ENCODE results near the gene EGR2.
A peak's percentile ranks its signal among the peaks of the same experiment; 100 is the strongest.
"Not testable (repeated sequence)": the region's sequence is repeated elsewhere in the genome, so short reads cannot be mapped to it uniquely, and the experiment has no call there.

The EGR2 gene

DNA sequence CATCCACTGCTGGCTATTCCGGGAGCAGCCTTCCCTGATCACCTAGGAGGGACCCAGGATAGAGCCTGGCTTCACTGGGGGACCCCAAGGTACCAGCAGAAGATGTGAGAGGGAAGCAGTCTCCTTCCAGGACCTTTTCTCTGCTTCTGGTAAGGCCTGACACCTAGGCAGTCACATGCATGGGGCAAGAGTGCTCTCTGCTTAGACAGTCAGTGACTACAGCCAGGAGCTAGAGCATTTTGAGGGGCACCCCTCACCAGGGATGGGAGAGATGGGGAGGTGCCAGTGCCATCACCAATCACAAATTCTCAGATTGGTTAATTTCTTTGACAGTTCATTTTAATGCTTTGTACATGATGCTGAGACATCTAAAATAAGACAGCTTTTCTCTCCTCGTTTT, 25.6 kb downstream of the EGR2 start:
- no peak overlapping the region for H3K27ac Mint-ChIP-seq
- H3K27me3 Mint-ChIP-seq: peaks cover 2% of the 10 kb centered on the region
- no peaks in the 10 kb centered on the region for H3K36me3 Mint-ChIP-seq
- H3K4me3 Mint-ChIP-seq: no peak overlapping the region
- no peaks in the 10 kb centered on the region for H3K4me1 Mint-ChIP-seq (ENCODE audit: low read depth)
- no peaks in the 10 kb centered on the region for H3K9me3 Mint-ChIP-seq (ENCODE audit: low read depth)

GRCh38 chr10:62790019-62790555, 26.1 kb downstream of the EGR2 start:
- Mint-ChIP-seq H3K4me3 (no peak overlapping the region), H3K9me3 (ENCODE audit: low read depth) (peaks cover 3% of the 10 kb centered on the region), H3K36me3 (peaks cover 3% of the 10 kb centered on the region), H3K27ac (no peak overlapping the region), H3K4me1 (ENCODE audit: low read depth) (no peaks in the 10 kb centered on the region), H3K27me3 (peaks cover 2% of the 10 kb centered on the region)

- H3K4me1 Mint-ChIP-seq (ENCODE audit: low read depth): no peaks in the 10 kb centered on the region
- H3K4me3 Mint-ChIP-seq: no peak overlapping the region
- peaks cover 6% of the 10 kb centered on the region for H3K9me3 Mint-ChIP-seq (ENCODE audit: low read depth)
- no peak overlapping the region for H3K27ac Mint-ChIP-seq
- peaks cover 6% of the 10 kb centered on the region for H3K36me3 Mint-ChIP-seq
- H3K27me3 Mint-ChIP-seq: no peaks in the 10 kb centered on the region
Observed at GRCh38 chr10:62788861-62789467, 27.2 kb downstream of the EGR2 start.

- not testable (repeated sequence) for H3K27me3 Mint-ChIP-seq; H3K36me3 Mint-ChIP-seq; H3K4me3 Mint-ChIP-seq; H3K27ac Mint-ChIP-seq; H3K4me1 Mint-ChIP-seq (ENCODE audit: low read depth); H3K9me3 Mint-ChIP-seq (ENCODE audit: low read depth)
Observed at GRCh38 chr10:62788285-62788684, 27.9 kb downstream of the EGR2 start.

DNA sequence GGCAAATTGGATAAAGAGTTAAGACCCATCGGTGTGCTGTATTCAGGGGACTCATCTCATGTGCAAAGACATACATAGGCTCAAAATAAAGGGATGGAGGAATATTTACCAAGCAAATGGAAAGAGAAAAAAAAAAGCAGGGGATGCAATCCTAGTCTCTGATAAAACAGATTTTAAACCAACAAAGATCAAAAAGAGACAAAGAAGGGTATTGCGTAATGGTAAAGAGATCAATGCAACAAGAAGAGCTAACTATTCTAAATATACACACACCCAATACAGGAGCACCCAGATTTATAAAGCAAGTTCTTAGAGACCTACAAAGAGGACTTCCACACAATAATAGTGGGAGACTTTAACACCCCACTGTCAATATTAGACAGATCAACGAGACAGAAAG, 31.6 kb downstream of the EGR2 start:
- H3K27ac Mint-ChIP-seq; H3K27me3 Mint-ChIP-seq; H3K9me3 Mint-ChIP-seq (ENCODE audit: low read depth); H3K36me3 Mint-ChIP-seq; H3K4me3 Mint-ChIP-seq: not testable (repeated sequence)
- peaks cover 16% of the 10 kb centered on the region for H3K4me1 Mint-ChIP-seq (ENCODE audit: low read depth)

DNA sequence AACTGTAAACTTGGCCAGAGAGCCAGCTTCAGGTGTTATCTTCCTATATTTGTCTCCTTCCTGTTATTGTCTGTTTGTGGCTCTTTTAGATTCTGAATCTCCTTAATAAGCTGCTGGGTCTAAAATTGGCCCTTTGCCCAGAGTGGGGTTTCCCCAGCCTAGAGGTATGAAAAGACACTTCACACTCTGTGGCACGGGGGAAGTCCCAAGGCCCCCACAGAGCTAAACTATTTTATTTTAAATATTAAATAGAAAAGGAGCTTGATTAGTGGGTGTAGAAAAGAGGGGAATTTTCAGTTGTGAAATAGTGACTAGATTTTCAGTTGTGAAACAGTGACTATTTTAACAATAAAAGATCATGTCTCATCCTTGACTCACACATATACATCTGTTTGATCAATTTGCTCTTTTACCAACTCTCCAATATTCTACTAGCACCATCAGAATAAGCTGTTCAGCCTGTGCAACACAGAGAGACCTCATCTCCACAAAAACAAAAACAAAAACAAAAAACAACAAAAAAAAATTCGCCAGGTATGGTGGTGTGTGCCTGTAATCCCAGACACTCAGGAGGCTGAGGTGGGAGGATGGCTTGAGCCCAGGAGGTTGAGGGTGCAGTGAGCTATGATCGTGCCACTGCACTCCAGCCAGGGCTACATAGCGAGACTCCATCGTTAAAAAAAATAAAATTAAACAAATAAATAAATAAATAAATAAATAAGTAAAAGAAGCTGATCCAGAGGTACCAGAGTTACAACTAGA, 36.5 kb downstream of the EGR2 start:
- H3K27me3 Mint-ChIP-seq: no peaks in the 10 kb centered on the region
- peaks cover 43% of the 10 kb centered on the region for H3K4me1 Mint-ChIP-seq (ENCODE audit: low read depth)
- H3K4me3 Mint-ChIP-seq: peak overlapping the region; percentile 60
- H3K9me3 Mint-ChIP-seq (ENCODE audit: low read depth): no peaks in the 10 kb centered on the region
- no peaks in the 10 kb centered on the region for H3K36me3 Mint-ChIP-seq
- peak overlapping the region; percentile 90 for H3K27ac Mint-ChIP-seq

DNA sequence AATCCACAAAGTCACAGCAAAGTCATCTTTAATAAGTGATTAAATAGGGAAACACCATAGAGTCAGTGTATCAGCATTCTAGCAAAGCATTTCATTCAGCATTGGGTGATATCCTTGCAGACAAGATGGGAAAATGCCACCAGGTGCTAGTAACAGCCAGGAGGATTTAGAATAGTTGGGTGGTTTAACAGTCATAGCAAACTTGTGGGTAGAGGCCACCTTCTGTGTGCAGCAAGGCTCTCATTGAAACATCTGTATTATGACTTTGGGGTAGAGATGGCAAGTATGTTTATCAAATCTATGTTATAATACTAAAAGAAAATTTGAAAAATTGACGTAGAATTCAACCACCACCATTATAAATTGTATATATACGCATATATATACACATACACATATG, 38.0 kb downstream of the EGR2 start:
- H3K4me3 Mint-ChIP-seq: no peak overlapping the region
- peak overlapping the region; percentile 11 for H3K27ac Mint-ChIP-seq
- H3K4me1 Mint-ChIP-seq (ENCODE audit: low read depth): peaks cover 43% of the 10 kb centered on the region
- peaks cover 2% of the 10 kb centered on the region for H3K27me3 Mint-ChIP-seq
- no peaks in the 10 kb centered on the region for H3K36me3 Mint-ChIP-seq
- peaks cover 4% of the 10 kb centered on the region for H3K9me3 Mint-ChIP-seq (ENCODE audit: low read depth)

GRCh38 chr10:62772186-62772974, 43.8 kb downstream of the EGR2 start:
- Mint-ChIP-seq H3K27ac (no peak overlapping the region), H3K36me3 (no peaks in the 10 kb centered on the region), H3K4me3 (no peak overlapping the region), H3K27me3 (peaks cover 2% of the 10 kb centered on the region), H3K4me1 (ENCODE audit: low read depth) (peaks cover 22% of the 10 kb centered on the region), H3K9me3 (ENCODE audit: low read depth) (peaks cover 4% of the 10 kb centered on the region)

DNA sequence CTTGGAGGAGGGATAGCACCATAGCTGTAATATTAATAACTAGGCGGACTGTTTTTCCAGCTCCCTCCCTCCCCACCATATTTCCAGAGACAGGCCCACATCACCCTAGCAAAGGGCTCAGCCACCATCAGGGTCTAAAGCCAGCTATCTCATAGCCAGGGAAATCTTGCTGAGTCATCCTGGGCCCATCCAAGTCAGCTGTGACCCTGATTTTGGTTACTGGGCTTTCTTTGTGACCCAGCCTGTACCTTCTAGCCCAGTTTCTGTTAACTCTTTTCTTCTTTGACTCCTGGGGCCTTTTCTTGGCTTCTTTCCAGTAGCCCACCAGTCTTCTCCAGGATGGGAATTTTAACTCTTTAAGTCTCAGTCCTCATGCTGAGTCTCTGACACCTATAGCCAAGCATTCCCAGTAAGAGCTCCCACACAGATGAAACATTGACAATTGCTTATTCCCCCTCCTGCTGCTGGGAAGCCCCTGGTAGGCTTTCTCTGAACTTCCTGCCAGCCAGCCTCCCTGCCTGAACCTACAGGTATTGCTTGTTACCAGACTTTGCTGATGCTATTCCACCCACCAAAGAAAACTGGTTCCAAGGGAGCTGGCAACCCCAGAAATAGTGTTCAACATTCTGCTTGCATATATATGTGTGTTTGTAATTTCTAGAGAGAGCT, 46.5 kb downstream of the EGR2 start:
- peaks cover 2% of the 10 kb centered on the region for H3K27me3 Mint-ChIP-seq
- H3K36me3 Mint-ChIP-seq: no peaks in the 10 kb centered on the region
- no peak overlapping the region for H3K27ac Mint-ChIP-seq
- peaks cover 26% of the 10 kb centered on the region for H3K4me1 Mint-ChIP-seq (ENCODE audit: low read depth)
- peaks cover 4% of the 10 kb centered on the region for H3K9me3 Mint-ChIP-seq (ENCODE audit: low read depth)
- H3K4me3 Mint-ChIP-seq: no peak overlapping the region

- Mint-ChIP-seq H3K4me3 (no peak overlapping the region), H3K4me1 (ENCODE audit: low read depth) (peaks cover 26% of the 10 kb centered on the region), H3K27ac (no peak overlapping the region), H3K36me3 (no peaks in the 10 kb centered on the region), H3K9me3 (ENCODE audit: low read depth) (no peaks in the 10 kb centered on the region), H3K27me3 (no peaks in the 10 kb centered on the region)
Observed at GRCh38 chr10:62766386-62766785, 49.8 kb downstream of the EGR2 start.

DNA sequence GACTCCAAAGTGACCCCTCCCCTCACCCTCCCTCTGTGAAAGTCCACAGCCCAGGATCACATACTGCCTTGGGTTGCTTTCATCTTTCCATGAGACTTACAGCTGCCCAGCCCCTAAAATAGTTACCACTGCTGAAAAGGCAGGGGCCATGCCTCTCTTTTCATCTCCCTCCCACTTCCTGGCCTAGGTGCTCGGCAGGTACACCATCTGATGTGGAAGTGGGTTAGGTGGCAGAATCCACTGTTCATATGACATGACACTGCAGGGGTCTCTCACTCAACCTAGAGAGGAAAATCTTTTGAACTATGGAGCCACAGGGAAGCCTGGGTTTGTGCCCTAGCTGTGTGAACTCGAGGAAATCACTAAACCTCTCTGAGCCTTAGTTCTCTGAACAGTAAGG, 50.4 kb downstream of the EGR2 start:
- Mint-ChIP-seq H3K27me3 (no peaks in the 10 kb centered on the region), H3K27ac (no peak overlapping the region), H3K4me1 (ENCODE audit: low read depth) (peaks cover 33% of the 10 kb centered on the region), H3K36me3 (no peaks in the 10 kb centered on the region), H3K9me3 (ENCODE audit: low read depth) (no peaks in the 10 kb centered on the region), H3K4me3 (no peak overlapping the region)

DNA sequence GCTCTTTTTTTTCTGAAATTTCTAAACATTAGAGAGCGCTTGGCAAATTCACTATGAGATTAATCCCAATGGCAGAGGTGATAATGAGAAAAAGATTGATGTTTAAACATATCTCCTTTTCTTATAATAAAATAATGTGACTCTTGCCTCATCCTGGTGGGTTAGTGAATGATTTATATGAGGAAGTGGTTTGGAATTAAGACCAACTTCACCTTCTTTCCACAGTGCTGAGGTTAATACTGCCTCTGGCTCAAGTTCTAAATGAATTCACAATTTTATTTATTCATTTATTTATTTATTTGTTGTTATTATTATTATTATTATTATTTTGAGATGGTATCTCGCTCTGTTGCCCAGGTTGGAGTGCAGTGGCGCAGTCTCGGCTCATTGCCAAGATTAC, 52.2 kb downstream of the EGR2 start:
- Mint-ChIP-seq H3K36me3 (no peaks in the 10 kb centered on the region), H3K9me3 (ENCODE audit: low read depth) (no peaks in the 10 kb centered on the region), H3K27ac (no peak overlapping the region), H3K4me1 (ENCODE audit: low read depth) (peaks cover 28% of the 10 kb centered on the region), H3K4me3 (no peak overlapping the region), H3K27me3 (no peaks in the 10 kb centered on the region)

DNA sequence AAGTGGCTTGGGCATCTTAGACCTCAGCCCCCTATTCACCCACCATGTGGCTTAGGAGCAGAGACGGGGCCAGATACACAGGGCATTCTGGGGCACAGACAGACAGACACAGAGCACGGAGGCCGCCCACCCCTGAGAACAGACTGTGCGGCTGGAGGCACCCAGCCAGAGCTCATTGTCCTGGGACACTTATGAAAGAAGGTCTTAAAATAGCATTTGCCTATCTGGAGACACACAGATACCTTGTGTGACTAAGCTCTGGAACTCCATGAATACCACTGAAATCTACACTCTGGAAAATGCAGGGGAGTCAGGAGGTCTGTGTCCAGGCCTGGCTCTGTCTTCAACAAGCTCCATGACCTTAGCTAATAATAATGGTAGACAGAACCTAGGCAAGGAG, 53.0 kb downstream of the EGR2 start:
- Mint-ChIP-seq H3K36me3 (no peaks in the 10 kb centered on the region), H3K27ac (no peak overlapping the region), H3K27me3 (no peaks in the 10 kb centered on the region), H3K9me3 (ENCODE audit: low read depth) (no peaks in the 10 kb centered on the region), H3K4me1 (ENCODE audit: low read depth) (peaks cover 27% of the 10 kb centered on the region), H3K4me3 (no peak overlapping the region)

Measured in activated naive CD8-positive, alpha-beta T cell (primary cell).